ENCODE data around the gene SORL1.

GRCh38 chr11:121575963-121576290 is 123.8 kb downstream of the SORL1 start:
- no peak for TF ChIP-seq POLR2AphosphoS5 (IDR thresholded peaks at IDR 0.05)
- TF ChIP-seq EP300 (IDR thresholded peaks at IDR 0.05): no peak
- TF ChIP-seq, protein P1, sequence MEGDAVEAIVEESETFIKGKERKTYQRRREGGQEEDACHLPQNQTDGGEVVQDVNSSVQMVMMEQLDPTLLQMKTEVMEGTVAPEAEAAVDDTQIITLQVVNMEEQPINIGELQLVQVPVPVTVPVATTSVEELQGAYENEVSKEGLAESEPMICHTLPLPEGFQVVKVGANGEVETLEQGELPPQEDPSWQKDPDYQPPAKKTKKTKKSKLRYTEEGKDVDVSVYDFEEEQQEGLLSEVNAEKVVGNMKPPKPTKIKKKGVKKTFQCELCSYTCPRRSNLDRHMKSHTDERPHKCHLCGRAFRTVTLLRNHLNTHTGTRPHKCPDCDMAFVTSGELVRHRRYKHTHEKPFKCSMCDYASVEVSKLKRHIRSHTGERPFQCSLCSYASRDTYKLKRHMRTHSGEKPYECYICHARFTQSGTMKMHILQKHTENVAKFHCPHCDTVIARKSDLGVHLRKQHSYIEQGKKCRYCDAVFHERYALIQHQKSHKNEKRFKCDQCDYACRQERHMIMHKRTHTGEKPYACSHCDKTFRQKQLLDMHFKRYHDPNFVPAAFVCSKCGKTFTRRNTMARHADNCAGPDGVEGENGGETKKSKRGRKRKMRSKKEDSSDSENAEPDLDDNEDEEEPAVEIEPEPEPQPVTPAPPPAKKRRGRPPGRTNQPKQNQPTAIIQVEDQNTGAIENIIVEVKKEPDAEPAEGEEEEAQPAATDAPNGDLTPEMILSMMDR (IDR thresholded peaks at IDR 0.05): no peak

All from gastroesophageal sphincter (tissue), 3 donors.